Epithelial cell of proximal tubule (primary cell): Measurements from ENCODE around the gene LRRC14B. TPM values are rescaled to one million over a fixed set of nuclear protein-coding genes. Genes with fewer than 3 reads are reported as not detected.

Experiments used
- DNase-seq: peaks from one replicate; pipeline ENCODE4 v3.0.0-alpha.2; 2011; ENCODE audit warnings: low read depth
- H3K4me3 ChIP-seq: 2 replicates; pipeline ENCODE4 v1.5.1; 2011; ENCODE audit warnings: low read depth, mild to moderate bottlenecking, low read length
- total RNA-seq: library from RNA; depleted of rRNA; stranded (reverse); fragments of >200 nt; gene quantifications from 2 replicates; pipeline ENCODE4 v1.2.3, GENCODE V29; 2015
- TF ChIP-seq, protein P1 (sequence below): conservative IDR thresholded peaks from 2 replicates; pipeline ENCODE4 v1.5.1; 2012; ENCODE audit warnings: low read depth, mild to moderate bottlenecking, low read length

The LRRC14B gene
- total RNA-seq, 1 donor from 2014 or later: not detected

DNA sequence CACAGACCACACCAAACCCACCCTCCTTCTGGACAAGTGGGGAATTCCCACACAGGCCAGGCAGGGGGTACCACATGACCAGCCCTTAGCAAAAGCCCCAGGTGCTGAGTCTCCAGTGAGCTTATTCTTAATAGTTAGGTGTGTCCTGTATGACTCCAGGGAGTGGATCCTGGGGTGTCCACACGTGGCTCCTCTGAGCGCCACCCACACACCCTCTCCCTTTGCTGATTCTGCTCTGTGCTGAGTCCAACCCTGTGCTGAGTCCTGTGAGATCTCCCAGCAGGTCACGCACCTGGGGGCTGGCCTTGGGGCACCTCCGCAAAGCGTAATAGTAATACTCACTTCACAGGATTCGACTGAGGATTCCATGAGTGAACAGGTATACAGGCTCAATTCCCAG lies 12.7 kb downstream of the LRRC14B start:
- TF ChIP-seq, protein P1, sequence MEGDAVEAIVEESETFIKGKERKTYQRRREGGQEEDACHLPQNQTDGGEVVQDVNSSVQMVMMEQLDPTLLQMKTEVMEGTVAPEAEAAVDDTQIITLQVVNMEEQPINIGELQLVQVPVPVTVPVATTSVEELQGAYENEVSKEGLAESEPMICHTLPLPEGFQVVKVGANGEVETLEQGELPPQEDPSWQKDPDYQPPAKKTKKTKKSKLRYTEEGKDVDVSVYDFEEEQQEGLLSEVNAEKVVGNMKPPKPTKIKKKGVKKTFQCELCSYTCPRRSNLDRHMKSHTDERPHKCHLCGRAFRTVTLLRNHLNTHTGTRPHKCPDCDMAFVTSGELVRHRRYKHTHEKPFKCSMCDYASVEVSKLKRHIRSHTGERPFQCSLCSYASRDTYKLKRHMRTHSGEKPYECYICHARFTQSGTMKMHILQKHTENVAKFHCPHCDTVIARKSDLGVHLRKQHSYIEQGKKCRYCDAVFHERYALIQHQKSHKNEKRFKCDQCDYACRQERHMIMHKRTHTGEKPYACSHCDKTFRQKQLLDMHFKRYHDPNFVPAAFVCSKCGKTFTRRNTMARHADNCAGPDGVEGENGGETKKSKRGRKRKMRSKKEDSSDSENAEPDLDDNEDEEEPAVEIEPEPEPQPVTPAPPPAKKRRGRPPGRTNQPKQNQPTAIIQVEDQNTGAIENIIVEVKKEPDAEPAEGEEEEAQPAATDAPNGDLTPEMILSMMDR: no peak
- DNase-seq: no peak
- H3K4me3 ChIP-seq: no peak overlapping the region

DNA sequence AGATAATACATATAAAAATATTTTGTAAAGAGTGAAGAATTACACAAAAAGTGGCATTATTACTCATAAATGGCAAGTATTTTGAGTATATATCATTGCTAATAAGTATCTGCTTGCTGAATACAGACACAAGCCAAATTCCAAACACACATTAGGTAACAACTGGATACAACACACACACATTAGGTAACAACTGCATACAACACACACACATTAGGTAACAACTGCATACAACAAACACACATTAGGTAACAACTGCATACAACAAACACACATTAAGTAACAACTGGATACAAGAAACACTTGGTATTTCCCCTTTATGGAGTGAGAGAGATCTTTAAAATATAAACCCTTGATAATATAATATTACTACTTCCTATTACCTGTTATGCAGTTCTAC lies 13.2 kb downstream of the LRRC14B start:
- no peak overlapping the region for H3K4me3 ChIP-seq
- TF ChIP-seq, protein P1: no peak
- no peak for DNase-seq

DNA sequence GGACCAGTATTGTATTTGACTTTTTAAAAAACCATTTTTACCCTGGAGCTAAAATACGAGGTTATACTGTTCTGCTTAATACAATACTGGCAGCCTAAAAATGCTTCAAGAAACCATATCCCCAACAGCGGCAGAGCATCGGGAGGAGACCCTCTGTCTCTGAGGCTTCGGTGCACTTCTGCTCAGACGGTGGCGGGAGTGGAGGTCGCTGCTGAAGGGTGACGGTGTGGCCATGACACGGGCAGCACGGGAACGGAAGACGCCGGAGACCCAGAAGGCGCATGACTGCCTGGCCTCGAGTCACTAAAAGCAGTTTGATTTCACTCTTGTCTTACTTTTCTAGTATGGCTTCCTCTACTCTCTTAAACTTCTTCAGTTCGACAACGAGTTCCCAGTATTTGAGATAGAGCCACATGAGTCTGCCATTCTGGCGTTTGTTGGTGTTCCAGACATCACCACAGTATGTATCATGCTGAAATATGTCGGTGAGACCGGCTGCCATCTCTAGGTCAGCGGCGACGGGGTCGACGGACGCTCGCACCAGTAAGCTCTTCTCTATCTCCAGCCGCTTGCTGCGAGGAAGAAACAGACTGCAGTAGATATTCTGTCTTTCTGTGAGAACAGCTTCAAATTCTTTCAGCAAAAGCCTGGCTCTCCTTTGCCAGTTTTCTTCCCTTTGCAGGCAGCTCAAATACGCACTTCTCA lies 13.8 kb downstream of the LRRC14B start:
- no peak for DNase-seq
- TF ChIP-seq, protein P1: no peak
- H3K4me3 ChIP-seq: no peak overlapping the region

DNA sequence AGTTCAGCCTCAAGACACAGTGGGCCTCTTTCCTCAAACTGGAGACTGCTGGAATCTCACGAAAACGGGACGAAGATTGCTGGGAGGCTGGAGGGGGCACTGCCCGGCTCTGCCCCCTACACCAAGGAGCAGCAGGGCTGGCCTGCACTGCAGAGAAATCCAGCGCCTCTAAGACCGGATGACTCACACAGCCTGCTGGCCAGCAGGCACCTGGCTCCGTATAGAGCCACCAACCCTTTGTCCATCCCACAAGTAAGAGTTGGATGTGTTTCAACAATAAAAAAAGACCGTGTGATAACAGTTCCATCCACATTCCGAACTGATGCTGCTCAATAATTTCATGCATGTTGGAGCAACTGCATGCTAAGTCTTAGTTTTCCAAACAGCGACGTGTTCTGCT lies 15.1 kb downstream of the LRRC14B start:
- TF ChIP-seq, protein P1: no peak
- H3K4me3 ChIP-seq: no peak overlapping the region
- no peak for DNase-seq

DNA sequence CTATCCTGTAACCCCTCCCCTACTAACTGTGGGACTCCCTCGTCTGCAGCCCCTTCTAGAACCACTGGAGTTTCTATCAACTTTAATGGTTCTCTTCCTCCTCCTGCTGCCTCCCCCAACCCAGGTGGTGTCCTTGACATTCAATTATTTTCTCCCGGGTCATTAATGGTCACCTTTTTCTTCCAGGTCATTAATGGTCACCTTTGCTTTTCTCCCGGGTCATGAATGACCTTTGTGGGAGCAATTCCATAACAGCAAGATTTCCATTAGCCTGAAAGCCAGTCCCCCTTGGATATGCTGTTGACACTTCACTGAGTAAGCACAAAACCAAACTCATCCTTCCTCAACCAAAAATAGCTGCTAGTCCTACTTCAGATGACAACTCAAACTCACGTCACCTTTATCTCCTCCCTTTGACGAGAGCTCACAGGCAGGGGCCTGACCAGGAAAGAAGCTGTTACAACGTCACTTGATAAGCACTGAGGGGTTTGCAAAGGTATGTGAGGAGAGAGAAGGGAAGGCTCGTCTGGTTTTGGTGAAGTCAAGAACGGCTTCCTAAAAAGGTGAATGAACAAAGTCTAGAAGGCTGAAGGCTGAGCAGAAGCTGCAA lies 15.7 kb downstream of the LRRC14B start:
- no peak for DNase-seq
- TF ChIP-seq, protein P1: no peak
- no peak overlapping the region for H3K4me3 ChIP-seq

DNA sequence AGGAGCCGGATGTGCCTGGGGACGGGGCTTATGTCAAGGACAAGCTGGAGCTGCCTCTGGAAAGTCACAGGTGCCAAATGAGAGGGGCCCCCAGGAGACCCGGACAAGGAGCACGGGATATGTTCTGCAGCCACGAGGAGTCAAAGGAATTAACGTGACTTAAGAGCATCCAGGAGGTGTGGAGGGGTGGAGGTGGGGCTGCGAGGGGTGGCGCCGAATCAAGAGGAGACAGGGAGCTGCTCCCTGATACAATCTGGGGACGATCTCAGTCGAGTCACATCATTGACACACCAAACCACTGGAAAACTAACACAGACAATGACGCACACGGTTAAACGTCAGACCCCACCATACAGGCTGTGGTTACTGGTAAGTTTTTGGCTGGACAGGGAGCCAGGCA lies 16.3 kb downstream of the LRRC14B start:
- TF ChIP-seq, protein P1: no peak
- H3K4me3 ChIP-seq: no peak overlapping the region
- no peak for DNase-seq
